ENCODE measurements around the gene CAMK1D. TPM values are rescaled to one million over a fixed set of nuclear protein-coding genes. Genes with fewer than 3 reads are reported as not detected.

CAMK1D gene
- total and polyA plus RNA-seq, 2 of the 4 experiments (the other 2 are of a cell fraction), result 5.0 to 5.3 TPM

DNA sequence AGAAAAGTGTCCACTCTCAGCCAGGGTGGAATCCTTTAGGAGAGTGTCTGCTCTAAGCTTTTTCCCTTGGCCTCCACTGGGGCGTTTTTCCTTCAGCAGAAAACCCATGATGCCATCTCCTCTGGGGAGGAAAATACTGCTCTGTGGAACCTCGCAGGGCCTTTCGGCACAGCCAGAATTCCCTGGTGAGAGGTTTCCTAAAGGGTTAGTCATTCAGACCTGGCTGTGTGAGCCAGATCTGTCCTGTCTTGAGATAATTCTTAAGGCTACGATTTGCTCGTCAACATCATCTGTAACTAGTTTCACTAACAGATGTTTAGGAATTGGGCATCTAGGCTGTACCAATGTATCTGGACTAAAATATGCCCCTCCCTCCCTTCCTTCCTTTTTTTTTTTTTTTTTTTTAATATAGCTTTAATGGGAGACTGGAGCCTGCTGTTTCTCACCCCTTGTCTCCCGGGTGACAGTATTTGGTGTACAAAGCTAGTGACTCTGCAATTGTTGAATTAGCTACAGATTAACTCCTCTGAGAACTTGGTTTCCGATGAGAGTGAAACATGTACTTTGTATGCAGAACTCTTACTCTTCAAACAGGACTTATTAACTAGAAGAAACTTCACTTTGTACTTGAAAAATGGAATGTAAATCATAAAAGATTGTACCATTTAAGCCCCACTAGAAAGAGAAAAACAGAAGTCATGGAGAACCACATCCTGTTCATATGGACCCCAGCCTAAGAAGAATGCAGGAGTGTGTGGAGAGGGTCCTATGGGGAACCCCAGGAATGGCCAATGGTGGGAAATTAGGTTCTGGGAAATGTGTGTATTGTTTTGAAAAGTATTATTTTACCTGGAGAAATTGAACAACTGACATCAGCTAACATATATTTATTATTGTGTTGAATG lies 230.9 kb downstream of the CAMK1D start:
- TF ChIP-seq, protein P1, sequence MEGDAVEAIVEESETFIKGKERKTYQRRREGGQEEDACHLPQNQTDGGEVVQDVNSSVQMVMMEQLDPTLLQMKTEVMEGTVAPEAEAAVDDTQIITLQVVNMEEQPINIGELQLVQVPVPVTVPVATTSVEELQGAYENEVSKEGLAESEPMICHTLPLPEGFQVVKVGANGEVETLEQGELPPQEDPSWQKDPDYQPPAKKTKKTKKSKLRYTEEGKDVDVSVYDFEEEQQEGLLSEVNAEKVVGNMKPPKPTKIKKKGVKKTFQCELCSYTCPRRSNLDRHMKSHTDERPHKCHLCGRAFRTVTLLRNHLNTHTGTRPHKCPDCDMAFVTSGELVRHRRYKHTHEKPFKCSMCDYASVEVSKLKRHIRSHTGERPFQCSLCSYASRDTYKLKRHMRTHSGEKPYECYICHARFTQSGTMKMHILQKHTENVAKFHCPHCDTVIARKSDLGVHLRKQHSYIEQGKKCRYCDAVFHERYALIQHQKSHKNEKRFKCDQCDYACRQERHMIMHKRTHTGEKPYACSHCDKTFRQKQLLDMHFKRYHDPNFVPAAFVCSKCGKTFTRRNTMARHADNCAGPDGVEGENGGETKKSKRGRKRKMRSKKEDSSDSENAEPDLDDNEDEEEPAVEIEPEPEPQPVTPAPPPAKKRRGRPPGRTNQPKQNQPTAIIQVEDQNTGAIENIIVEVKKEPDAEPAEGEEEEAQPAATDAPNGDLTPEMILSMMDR (conservative IDR thresholded peaks at IDR 0.05; ENCODE audit: low read depth, low read length), result no peak
- no peak for TF ChIP-seq RAD21 (IDR thresholded peaks at IDR 0.05; ENCODE audit: low read length)
- TF ChIP-seq POLR2A (IDR thresholded peaks at IDR 0.05; ENCODE audit: low read depth, low read length), result no peak
- TF ChIP-seq, protein P2, sequence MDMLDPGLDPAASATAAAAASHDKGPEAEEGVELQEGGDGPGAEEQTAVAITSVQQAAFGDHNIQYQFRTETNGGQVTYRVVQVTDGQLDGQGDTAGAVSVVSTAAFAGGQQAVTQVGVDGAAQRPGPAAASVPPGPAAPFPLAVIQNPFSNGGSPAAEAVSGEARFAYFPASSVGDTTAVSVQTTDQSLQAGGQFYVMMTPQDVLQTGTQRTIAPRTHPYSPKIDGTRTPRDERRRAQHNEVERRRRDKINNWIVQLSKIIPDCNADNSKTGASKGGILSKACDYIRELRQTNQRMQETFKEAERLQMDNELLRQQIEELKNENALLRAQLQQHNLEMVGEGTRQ (IDR thresholded peaks at IDR 0.05; ENCODE audit: low read depth, low read length), result no peak
- TF ChIP-seq MAZ (IDR thresholded peaks at IDR 0.05; ENCODE audit: borderline replicate concordance, low read depth, low read length), result no peak
- TF ChIP-seq, protein P3, sequence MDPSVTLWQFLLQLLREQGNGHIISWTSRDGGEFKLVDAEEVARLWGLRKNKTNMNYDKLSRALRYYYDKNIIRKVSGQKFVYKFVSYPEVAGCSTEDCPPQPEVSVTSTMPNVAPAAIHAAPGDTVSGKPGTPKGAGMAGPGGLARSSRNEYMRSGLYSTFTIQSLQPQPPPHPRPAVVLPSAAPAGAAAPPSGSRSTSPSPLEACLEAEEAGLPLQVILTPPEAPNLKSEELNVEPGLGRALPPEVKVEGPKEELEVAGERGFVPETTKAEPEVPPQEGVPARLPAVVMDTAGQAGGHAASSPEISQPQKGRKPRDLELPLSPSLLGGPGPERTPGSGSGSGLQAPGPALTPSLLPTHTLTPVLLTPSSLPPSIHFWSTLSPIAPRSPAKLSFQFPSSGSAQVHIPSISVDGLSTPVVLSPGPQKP (IDR thresholded peaks at IDR 0.05; ENCODE audit: borderline replicate concordance, low read depth, low read length), result no peak
- TF ChIP-seq CHD1 (IDR thresholded peaks at IDR 0.05; ENCODE audit: low read depth, low read length), result no peak
- TF ChIP-seq NFE2L2 (IDR thresholded peaks at IDR 0.05; ENCODE audit: low read depth, low read length), result no peak
- no peak for TF ChIP-seq MXI1 (IDR thresholded peaks at IDR 0.05; ENCODE audit: borderline replicate concordance, low read depth, low read length)
- no peak for TF ChIP-seq BHLHE40 (IDR thresholded peaks at IDR 0.05; ENCODE audit: low read depth, low read length)
- no peak for TF ChIP-seq FOS (IDR thresholded peaks at IDR 0.05; ENCODE audit: low read depth, low read length)
- no peak for TF ChIP-seq RFX5 (IDR thresholded peaks at IDR 0.05; ENCODE audit: low read depth, low read length)
- TF ChIP-seq RCOR1 (IDR thresholded peaks at IDR 0.05; ENCODE audit: insufficient replicate concordance, low read length), result no peak
- no peak for TF ChIP-seq SMC3 (IDR thresholded peaks at IDR 0.05; ENCODE audit: low read depth, low read length)
- Histone ChIP-seq H3K79me1 (ENCODE audit: low read depth in 1 of 2, low read length in 2 of 2) (no peaks in the 10 kb centered on the region), H3K27ac (ENCODE audit: insufficient read depth, low read length) (no peak overlapping the region), H3K9me1 (ENCODE audit: insufficient read depth, low read length) (no peaks in the 10 kb centered on the region), H2AFZ (replicated peaks; ENCODE audit: low read length, poor library complexity) (no peak overlapping the region), H3K14ac (replicated peaks; ENCODE audit: low read depth, low read length) (no peak overlapping the region), H4K8ac (ENCODE audit: low read depth in 2 of 2, low read length in 2 of 2) (no peak overlapping the region), H3K4me1 (ENCODE audit: control insufficient read depth, insufficient read depth, low read length) (no peaks in the 10 kb centered on the region), H3K4ac (ENCODE audit: low read depth, low read length) (no peak overlapping the region), H4K91ac (ENCODE audit: insufficient read depth, low read depth, low read length) (no peak overlapping the region), H3K27me3 (ENCODE audit: control insufficient read depth, insufficient read depth, low read length) (no peaks in the 10 kb centered on the region), H4K5ac (ENCODE audit: low read depth, low read length) (no peak overlapping the region), H3K36me3 (ENCODE audit: control insufficient read depth, insufficient read depth, low read length) (no peaks in the 10 kb centered on the region), H3K18ac (ENCODE audit: low read depth, low read length) (no peak overlapping the region), H2AK9ac (replicated peaks; ENCODE audit: low read depth, low read length, poor library complexity) (no peak overlapping the region), H2BK5ac (ENCODE audit: low read depth, low read length, poor library complexity, severe bottlenecking) (no peak overlapping the region), H2BK120ac (ENCODE audit: low read depth, low read length) (no peak overlapping the region), H3K4me2 (ENCODE audit: low read depth, low read length) (no peak overlapping the region), H2AK5ac (ENCODE audit: low read depth, low read length) (no peak overlapping the region), H2BK15ac (ENCODE audit: low read depth, low read length) (no peak overlapping the region), H2BK20ac (ENCODE audit: low read depth, low read length) (no peak overlapping the region), H4K20me1 (ENCODE audit: insufficient read depth, low read length) (no peaks in the 10 kb centered on the region), H3K9me3 (ENCODE audit: control insufficient read depth, insufficient read depth, low read length) (0 out of 2 replicates have a peak, but pooled peaks cover 4% of the 10 kb centered on the region), H3K56ac (ENCODE audit: extremely low read depth, insufficient read depth, low read length) (no peak overlapping the region), H3K9ac (ENCODE audit: low read depth, low read length) (no peak overlapping the region), H3K4me3 (ENCODE audit: insufficient read depth, low read depth, low read length) (no peak overlapping the region), H3K23ac (ENCODE audit: low read depth, low read length) (no peak overlapping the region)
- intact Hi-C loops (cut with micrococcal nuclease), result no loop called here
- DNase-seq, result no peak
- no TSS peak for BruUV-seq (replicated peaks)
- ATAC-seq (ENCODE audit: low read depth), result no peak
- dilution Hi-C loops (cut with HindIII; ENCODE audit: low sequenced_read_pairs, unreplicated experiment), result no loop called here
- CTCF ChIA-PET, result interaction anchor here (0.6 kb wide), 1 partner anchor 33 kb away, joined by 3 read pairs; no protein-coding TSS in a partner anchor
- POLR2A ChIA-PET (ENCODE audit: unreplicated experiment), result no interaction called here
- in situ Hi-C loops (cut with MboI; ENCODE audit: low sequenced_read_pairs), result no loop called here
- WGBS, 2 experiments (ENCODE audit: extremely low coverage in 2 of 2, insufficient read length in 1 of 2), result no CpG with 5 or more reads among the region's 7 CpGs

All from IMR-90 (cell line).